Embryonic facial prominence (tissue), 1 donor: Measurements from ENCODE around the gene DHX58.
"Not testable (repeated sequence)": the region's sequence is repeated elsewhere in the genome, so short reads cannot be mapped to it uniquely, and the experiment has no call there.

ENCODE experiments used
- DNase-seq: peaks from one replicate; pipeline ENCODE4 v3.0.0-alpha.2; 2016; ENCODE audit errors: extremely low spot score

DHX58 gene

DNA sequence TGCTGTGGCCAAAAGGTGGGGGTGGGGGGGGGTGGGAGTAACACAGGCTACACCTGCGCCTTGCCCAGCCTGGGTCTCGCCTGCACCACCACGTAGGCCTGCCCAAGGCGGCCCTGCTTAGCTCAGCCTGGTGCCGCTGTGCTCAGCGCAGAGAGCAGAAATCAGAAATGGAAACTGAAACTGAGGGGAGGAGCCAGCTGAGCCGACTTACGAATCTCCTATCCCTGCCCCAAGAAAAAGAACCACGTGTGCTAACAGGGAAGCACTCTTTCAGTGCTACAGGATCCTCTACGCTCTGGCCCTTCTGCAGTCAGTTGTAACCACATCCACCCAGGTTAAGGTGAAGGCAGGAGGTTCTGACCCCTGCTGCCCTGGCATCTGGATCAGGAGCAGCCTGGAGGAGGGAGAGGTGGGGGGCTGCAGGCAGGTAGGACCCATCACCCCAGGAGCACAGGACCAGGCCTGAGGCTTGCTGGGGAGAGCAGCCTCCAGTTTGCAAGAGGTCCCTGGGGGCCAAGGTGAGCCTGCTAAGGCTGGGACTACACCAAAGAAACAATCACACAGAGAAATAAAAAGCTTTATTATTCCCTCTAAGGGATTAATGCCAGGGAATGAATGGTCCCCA lies at the start of gene DHX58:
Gene DHX58 (minus strand): TSS at position 163 of the 625 bp plus-strand sequence. CDS start 822 bp downstream, outside the sequence.
- peak; percentile 43 for DNase-seq

DNA sequence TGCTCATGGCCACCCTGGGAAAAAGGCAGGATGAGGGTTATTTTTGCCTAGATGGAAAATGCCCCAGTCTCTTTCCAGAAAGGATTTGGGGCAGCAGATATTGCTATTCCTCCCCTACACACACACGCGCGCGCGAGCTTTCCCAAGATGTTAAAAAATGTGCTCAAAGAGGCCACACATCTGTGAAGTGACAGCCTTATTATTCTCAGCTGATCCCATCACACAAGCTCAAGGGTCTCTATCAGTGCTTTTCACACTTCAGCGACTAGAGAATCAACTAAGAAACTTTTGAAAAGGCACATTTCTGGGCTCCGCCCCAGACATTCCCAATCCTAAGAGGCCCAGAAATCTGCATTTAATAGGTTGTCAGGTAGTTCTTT lies 48.0 kb upstream of the DHX58 start:
- DNase-seq: no peak

DNA sequence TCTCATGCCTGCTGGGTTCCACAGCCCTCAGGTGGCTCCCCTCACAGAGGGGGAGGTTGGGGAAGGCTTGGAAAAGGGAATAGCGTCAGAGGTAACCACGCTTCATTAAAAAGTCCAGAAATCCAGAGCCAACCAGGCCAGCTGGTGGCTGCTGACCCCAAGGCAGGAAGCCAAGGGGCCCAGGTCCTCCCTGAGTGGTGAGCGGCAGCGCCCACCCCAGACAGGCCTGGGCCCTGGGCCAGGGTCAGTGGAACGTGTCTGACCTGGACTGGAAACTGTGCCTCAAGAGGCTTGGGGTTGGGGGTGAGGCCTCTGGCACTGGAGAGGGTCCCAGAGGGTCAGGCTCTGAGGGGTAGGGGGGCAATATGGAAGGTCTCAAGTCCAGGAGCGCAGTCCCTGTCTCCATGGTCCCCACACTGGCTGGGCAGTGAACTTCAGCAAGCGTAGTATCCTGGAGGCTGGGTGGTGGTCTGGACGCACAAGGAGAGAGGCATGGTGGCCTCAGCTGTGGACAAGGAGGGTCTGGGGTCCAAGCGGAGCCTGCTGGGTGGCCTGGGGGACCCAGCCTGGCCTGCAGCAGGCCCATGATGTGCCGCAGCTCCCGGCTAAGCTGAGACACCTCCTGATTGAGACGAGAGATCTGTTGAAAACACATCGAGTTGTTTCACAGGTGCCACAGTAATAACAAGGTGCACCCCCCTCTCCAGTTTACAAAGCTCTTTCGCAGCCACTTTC lies 47.4 kb upstream of the DHX58 start:
- no peak for DNase-seq

DNA sequence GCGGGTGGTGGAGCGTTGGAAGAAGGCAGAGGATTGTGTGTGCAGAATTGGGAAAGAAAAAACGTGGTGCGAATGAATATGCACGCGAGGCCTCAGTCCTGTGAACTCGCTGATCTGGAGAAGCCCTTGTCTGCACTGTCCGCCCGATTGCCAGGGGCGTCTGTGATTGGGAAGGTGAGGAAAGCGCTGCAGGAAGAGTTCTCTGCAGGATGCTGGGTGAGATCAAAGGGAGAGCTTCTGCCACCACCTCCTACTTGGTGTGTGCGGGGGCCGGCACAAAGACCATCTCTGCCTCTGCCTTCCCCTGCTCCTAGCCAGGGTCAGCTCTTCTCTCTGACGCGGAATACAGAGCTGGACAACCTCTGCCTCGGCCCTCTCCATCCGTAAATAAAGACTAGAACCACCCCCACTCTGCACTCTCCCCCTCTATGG lies 43.1 kb upstream of the DHX58 start:
- DNase-seq: no peak

DNA sequence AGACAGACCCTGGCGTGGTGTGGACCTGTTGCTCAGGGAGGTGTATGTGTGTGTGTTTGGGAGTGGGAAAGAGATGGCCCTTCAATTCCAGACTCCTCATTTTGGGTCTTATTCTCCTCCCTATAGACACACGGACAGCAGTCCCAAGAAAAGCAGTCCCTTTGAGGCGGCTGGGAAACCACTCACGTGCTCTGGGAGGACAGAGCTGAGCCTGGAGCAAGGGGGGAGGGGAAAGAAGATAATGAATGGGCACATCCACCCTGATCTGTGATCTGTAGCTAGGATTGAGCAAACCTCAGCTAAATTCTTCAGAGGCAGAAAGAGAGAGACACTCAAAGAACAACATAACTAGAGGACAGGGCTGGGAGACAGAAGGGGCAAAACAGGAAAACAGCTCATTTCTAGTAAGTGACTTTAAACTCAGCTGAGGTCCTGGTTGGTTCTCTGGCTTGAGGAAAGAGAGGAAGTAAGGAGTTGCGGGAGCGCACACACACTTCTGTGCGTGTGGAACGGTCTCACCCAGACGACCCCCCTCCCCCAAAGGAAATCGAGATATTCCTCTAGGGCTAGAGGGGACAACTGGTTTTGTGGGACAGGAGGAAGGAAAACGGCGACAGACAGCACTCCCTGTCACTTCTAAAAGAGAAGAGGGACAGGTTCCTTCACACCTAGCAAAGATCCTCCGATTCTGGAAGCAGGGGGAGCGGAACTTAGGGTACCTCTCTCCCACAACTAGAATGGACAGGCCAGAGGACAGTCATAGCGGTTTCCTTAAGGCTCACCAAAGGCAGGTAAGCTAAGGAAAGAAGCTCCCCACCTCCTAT lies 41.6 kb upstream of the DHX58 start:
- DNase-seq: no peak

DNA sequence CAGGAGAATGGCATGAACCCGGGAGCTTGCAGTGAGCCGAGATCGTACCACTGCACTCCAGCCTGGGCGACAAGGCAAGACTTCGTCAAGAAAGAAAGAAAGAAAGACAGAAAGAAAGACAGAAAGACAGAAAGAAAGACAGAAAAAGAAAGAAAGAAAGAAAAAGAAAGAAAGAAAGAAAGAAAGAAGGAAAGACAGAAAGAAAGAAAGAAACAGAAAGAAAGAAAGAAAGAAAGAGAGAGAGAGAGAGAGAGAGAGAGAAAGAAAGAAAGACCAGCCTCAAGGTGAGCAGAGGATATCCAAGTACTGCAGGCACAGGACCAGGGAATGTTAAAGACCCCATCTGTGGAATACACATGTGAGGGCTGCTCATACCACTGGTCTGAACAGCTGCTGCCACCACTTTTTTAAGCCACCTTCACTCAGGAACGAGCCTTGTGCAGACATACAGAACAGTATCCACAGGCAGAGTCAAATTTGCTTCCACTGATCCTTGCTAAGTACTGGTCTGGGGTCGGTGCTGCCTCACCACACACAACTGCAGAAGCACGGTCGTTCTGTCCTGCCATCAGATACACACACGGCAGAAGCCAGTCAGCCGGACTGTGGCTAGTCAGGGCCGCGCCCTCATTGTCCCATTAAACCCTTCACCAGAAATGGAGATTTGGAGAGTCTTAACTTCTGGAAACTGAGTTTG lies 34.5 kb upstream of the DHX58 start:
- no peak for DNase-seq

DNA sequence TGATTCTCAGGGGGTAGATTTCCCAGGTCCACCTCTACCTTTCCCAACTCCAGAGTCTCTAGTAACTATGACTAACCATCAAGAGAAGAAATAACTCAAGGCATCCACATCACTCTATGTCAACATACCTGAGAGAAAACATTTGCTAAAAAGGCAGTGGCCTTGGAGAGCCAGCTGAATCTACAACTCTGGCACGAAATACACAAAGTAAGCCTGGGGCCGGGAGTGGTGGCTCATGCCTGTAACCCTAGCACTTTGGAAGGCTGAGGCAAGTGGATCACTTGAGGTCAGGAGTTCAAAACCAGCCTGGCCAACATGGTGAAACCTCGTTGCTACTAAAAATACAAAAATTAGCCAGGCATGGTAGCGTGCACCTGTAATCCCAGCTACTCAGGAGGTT lies 30.6 kb upstream of the DHX58 start:
- DNase-seq: not testable (repeated sequence)

DNA sequence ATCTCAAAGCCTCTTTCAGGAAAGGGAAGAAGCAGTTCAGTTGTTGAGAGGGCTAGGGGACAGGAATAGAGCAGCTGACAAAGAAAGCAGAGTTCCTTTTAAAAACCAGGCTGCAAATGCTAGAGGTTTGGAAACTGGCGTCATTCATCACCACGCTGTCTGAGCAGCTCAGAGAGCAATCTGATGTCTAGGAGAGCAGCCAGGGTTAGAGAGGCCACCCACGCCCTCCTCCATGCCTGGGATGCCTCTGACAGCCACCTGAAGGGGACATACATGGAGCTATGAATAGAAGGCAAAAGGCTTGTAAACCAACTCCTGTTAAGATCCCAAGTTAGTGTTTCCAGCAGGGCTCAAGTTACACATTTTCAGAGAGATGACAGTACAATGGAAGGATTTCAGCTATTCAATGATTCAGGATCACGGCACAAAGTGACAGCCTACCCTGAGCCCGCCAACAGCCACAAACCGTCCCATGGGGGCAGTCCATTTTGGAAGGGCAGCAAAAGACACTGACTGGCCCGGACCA lies 29.9 kb upstream of the DHX58 start:
- no peak for DNase-seq

DNA sequence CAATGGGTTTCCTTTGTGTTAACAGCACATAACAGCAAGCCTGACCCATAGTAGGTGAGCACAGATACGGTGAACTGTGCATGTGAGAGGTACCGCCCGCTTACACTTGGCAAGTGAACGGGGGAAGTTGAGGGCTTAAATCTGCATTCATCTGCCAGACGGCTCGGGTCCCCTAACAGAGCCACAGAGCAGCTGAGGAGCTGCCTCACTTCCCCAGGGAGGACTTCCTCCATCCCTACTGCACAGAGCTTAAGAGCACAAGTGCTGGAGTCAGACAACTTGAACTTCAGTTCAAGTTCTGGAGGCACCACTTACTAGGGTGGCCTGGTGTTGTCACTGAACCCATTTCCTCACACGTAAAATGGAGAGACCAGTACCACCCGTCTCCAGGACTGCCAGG lies 28.9 kb upstream of the DHX58 start:
- no peak for DNase-seq

DNA sequence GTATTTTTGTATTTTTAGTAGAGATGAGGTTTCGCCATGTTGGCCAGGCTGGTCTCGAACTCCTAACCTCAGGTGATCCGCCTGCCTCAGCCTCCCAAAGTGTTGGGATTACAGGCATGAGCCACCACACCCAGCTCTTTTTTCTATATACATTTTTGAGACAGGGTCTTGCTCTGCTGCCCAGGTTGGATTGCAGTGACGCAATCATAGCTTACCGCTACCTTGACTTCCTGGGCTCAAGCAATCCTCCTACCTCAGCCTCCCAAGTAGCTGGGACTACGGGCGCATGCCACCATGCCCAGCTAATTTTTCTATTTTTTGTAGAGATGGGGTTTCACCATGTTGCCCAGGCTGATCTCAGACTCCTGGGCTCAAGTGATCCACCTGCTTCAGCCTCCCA lies 28.2 kb upstream of the DHX58 start:
- not testable (repeated sequence) for DNase-seq

DNA sequence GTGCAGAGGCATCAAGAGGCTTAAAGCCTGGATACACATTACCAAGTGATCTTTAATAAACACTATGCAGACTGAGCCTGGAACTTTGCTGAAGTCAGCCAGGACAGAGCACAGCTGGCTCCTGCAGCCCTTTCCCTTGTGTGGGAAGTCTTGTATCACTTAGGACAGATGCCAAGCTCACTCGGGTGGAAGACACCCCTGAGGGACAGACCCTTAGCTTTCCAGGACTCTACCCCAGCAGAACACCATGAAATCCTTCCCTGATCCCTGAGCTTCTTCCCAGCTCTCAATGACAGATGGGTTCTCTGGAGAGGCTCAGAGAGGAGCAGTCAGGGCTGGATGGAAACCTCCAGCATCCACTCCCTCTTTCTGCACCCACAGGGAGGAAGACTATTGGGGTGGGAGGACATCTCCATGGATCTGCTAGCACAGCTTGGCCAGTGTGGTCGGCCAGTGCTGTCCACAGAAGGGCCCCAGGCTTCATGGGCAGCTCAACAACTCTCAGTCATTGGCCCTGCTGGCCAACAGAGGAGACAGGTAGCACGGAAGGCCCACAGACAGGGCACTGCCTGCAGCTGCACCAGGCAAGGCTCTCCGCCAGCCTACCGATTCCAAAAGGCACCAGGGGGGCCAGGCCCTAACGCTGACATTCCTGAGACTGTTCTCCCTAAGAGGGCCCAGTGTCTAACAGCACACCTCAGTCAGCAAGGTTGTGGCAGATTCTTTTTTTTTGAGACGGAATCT lies 26.4 kb upstream of the DHX58 start:
- no peak for DNase-seq

DNA sequence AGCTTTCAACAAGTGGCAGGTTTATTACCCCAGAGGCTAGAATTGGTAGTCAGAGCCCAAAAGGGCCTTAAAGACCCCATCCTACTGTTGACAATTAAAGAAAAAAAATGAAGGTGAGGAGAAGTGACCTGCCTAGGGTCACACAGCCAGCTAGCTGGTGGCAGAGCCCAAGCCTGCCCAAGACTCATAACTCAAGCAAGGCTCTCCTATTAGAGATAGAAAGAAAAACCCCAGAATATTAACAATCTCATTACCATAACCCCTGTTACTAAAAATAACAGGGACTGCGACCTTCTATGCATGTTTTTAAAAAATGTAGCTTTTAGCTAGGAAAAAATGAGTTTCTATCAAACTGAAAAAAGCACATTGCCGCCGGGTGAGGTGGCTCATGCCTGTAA lies 24.1 kb upstream of the DHX58 start:
- no peak for DNase-seq

DNA sequence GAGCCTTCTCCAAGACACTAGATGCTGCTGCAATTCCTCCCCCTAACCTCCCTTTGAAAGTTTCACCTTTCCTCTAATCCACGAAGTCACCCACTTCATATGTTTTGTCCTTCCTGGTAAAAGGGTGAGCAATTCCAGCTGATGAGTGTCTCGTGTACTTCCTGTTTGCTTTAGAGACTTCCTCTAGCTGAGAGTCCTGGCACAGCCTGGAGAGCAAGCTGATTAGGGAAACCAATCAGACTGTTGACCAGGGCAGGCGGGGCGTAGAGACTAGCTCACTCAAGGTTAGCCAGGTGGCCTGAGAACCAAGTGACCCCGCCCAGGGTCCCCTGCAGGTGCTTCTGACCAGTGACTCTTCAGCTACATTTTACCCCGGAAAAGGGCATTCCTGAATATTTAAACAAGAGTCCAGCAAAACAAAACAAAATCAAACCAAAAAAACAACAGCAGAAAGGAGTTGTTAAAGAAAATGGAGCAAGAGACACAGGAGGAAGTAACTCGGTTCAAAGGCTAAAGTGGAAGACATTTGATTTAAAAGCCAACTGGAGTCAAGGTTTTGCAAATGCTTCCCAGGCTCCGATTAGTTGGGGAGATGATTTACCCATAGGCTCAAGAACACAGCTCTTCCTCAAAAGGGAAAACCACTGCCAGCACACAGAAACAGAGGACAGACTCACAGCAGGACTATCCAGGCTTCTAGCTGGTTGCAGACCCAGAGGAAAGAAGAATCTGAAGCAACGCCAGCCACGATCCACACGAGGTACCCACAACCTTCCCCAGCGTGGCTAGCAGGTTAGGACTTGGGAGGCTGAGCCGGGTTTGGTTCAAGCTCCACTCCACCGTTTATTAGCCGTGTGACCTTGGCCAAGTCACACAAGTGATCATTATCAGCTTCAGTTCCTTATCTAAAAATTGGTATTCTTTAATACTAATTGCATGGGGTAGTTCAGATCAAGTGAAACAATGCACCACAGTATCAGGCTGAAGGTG lies 23.4 kb upstream of the DHX58 start:
- DNase-seq: no peak

DNA sequence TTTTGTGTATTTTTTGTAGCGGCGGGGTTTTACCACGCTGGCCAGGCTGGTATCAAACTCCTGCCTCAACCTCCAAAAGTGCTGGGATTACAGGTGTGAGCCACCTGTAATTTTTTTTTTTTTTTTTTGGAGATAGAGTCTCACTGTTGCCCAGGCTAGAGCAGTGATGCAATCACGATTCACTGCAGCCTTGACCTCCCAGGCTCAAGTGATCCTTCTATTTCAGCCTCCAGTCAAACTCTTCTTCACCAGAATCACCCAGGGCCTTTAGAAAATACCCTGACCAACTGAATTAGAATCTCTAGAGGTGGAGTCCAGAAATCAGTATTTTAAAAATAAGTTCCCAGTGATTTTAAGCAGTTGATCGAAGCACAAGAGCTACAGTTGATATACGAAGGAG lies 22.6 kb upstream of the DHX58 start:
- DNase-seq: no peak

DNA sequence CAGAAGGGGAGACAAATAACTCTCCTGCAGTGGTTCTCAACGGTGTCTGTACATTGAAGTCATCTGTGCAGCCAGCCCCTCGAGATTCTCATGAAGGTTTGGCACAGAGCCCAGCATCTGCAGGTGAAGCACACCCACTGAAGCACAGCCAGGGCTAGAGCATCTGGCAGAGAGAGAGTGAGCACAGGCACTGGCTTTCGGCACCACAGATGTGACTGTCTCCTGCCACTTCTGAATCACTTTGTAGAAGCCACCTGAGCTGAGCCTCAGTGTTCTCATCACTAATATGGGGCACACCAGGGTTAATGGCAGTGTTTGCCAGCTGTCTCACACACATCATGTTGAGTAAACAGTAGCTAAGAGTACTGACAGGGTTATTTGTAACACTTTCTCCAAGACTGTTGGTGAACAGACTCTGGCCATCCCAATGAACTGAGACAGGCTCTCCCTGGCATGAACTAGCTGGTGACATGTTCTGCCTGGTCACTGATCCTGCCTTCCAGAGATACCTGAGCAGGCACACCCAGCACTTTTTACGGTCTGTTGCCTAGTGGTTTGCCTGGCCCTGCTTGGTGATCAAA lies 21.0 kb upstream of the DHX58 start:
- no peak for DNase-seq

DNA sequence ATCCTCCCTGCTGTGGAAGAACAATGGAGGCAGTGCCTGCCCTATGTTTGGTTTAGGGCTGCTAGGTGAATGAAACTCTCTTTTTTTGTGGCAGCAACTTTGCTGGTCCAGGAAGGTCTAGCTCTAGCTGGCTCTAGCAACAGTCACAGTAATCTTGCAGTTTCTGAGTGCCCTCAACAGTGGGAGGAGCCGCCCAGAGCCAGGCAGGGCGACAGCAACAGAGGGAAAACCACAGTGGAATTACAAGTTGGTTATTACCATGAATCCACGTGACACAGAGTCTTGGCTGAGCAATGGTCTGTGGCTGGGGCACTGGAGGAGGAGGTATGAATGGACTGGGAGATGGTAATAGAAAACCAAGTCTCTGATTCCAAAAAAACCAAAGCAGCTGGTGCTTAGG lies 20.4 kb upstream of the DHX58 start:
- no peak for DNase-seq

DNA sequence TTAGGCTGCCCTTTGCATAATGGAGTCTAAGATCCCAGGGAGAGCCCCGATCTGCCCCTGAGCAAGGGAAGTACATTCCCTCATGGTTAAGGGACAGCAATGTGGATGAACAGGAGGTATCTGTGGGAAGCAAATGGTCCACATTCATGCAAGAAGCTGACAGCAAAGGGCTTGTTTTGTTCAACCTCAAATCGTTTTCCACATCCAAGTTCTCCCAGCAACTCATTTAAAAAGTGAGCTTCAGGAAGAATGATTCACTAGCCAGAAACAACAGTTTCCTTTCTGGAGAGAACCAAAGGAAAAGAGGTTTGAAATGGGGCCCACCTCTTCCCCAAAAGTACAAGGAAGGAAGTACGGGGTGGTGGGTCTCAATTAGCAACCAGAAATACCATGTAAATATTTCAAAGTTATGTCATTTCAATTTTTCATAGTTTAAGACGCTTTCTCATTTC lies 19.5 kb upstream of the DHX58 start:
- no peak for DNase-seq

DNA sequence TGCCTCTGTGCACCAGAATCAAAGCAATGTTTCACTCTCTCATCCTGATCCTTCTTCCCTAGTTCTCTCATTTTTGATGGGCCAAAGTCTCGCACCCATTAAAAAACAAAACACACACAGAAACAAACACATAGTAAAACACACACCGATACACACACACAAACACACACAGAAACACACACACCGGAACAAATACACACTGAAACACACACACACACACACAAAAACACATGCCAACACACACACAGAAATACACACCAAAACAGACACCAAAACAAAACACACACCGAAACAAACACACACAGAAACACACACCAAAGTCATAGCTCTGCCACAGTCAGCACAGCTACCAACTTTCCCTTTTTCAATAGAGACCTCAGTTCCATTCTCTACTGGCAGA lies 18.7 kb upstream of the DHX58 start:
- DNase-seq: no peak

DNA sequence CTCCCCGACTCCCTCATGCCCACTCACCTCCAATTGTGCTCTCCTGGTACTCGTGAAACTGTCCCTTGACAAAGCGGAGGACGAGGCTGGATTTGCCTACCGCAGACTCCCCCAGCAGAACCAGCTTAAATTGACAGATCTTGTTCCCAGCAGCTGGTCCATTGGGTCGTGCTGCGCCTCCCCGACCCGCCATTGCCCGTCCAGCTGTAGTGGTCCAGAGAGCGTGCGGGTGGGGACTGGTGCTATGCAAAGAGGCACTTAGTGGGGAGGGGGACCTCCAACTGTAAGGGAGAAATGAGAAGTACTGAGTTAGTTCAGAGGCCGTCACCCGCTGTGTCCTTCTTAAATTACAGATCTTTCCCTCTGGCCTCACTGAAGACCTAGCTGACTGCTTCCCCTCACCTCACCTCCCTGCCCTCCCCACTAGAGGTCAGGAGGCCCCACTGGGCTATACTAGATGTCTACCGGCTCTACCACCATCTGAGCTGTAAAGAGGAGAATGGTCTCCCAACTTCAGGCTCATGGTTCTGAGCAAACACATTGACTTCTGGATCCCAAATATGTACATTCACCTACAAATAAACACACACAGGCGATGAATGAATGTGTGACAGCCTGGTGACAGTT lies 17.9 kb upstream of the DHX58 start:
- no peak for DNase-seq
